ENCODE results near the gene FMO1. TPM values are rescaled to one million over a fixed set of nuclear protein-coding genes. Genes with fewer than 3 reads are reported as not detected.
A peak's percentile ranks its signal among the peaks of the same experiment; 100 is the strongest.

FMO1 gene, protein sequence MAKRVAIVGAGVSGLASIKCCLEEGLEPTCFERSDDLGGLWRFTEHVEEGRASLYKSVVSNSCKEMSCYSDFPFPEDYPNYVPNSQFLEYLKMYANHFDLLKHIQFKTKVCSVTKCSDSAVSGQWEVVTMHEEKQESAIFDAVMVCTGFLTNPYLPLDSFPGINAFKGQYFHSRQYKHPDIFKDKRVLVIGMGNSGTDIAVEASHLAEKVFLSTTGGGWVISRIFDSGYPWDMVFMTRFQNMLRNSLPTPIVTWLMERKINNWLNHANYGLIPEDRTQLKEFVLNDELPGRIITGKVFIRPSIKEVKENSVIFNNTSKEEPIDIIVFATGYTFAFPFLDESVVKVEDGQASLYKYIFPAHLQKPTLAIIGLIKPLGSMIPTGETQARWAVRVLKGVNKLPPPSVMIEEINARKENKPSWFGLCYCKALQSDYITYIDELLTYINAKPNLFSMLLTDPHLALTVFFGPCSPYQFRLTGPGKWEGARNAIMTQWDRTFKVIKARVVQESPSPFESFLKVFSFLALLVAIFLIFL
- not detected in 2 replicates for total RNA-seq (2014; rRNA removed; shearing (Covaris generic); ENCODE audit: low replicate concordance)

DNA sequence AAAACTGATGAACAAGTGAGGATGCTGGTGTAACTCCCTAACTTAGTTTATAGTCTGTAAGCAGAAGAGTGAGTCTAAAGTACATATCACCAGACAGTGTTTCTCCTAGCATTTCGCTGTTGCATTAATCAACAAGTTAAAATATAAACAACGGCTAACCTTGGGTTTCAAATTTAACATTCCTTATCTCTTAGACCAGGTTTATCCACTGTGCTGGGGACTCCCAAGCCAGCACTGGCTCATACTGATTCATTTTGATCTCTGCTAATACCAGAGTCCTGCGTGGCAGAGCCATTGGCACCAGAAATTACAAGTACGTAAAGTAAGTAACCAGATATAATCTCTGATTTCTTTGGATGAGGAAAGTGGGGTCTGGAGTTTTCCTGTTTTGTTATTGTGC is at the start of gene FMO1:
FMO1 (plus strand) TSS at position 193 of the 400 bp plus-strand sequence. CDS start 9,594 bp downstream, outside the sequence.
- Histone ChIP-seq H3K9me3 (ENCODE audit: low read length) (no peaks in the 10 kb centered on the region), H3K4me2 (ENCODE audit: low read depth, low read length, poor library complexity, severe bottlenecking) (no peak within 1 kb of the TSS), H3K4me1 (ENCODE audit: low read length) (no peaks in the 10 kb centered on the region), H3K36me3 (ENCODE audit: insufficient read depth, low read length) (no peaks in the 10 kb centered on the region), H3K79me2 (ENCODE audit: low read length) (no peaks in the 10 kb centered on the region), H3K4me3 (ENCODE audit: low read length) (no peak within 1 kb of the TSS), H3K9me2 (replicated peaks; ENCODE audit: insufficient read depth, low read length) (no peaks in the 10 kb centered on the region), H3K27me3 (ENCODE audit: low read length) (no peaks in the 10 kb centered on the region), H4K20me1 (ENCODE audit: insufficient read depth, low read depth, low read length) (no peaks in the 10 kb centered on the region), H2AFZ (ENCODE audit: low read length) (no peak within 1 kb of the TSS), H3K27ac (ENCODE audit: low read length) (no peak within 1 kb of the TSS), H3K9ac (ENCODE audit: low read length) (no peak within 1 kb of the TSS)
- no peak for DNase-seq

DNA sequence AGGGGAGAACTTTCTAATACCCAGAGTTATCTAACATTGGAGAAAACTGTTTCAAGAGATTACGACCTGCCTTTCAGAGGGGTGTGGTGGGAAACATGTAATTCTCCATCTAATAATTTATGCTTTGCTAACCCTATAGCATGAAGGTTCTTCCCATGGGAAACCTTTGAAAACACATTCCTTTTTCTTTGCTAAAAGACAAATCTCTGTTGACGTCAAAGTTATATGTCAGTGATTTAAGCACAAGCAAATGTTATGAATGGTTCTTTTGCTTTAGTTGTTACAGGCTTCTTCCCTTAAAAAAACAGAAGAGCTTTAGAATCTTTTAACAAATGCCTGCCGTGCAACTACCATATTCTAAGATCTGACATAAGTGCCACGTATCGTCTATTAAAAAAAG is 44.0 kb upstream of the FMO1 start:
- Histone ChIP-seq H3K79me2 (ENCODE audit: low read length) (no peaks in the 10 kb centered on the region), H3K27ac (ENCODE audit: low read length) (no peak overlapping the region), H4K20me1 (ENCODE audit: insufficient read depth, low read depth, low read length) (no peaks in the 10 kb centered on the region), H3K4me2 (ENCODE audit: low read depth, low read length, poor library complexity, severe bottlenecking) (no peak overlapping the region), H3K9me3 (ENCODE audit: low read length) (no peaks in the 10 kb centered on the region), H3K4me1 (ENCODE audit: low read length) (no peaks in the 10 kb centered on the region), H2AFZ (ENCODE audit: low read length) (no peak overlapping the region), H3K36me3 (ENCODE audit: insufficient read depth, low read length) (no peaks in the 10 kb centered on the region), H3K27me3 (ENCODE audit: low read length) (no peaks in the 10 kb centered on the region), H3K4me3 (ENCODE audit: low read length) (no peak overlapping the region), H3K9me2 (replicated peaks; ENCODE audit: insufficient read depth, low read length) (no peaks in the 10 kb centered on the region), H3K9ac (ENCODE audit: low read length) (no peak overlapping the region)
- DNase-seq = no peak

DNA sequence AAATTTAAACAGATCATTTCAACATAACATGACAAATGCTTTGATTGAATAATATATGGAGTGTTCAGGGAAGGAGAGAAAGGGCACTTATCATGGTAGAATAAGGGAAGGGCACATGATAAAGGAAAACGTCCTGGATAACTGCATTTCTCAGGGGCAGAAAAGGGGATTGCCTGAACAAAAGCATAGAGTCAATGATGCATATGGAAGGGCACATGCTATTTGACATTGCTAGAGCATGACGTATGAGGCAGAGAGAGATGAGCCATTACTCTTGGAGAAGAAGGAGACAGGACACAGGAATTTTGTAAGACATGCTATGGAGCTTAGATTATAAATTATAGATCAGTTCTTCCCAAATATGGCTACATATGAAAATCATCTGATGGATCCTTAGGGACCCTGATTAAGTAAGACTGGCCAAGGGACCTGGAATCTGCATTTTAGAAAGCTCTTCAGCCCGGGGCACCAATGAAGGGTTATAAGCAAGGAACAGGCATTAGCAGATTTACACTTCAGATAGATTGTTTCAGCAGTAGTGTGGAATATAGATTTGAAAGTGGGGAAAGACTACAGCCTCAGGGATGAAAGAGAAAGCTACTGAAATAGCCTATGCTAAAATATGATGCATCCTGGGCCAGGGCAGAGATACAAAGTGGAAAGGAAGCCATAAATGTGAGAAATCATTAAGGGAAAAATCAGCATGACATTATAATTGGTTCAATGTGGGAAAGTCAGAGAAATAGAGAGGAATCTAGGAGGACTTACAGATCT is 41.9 kb upstream of the FMO1 start:
- Histone ChIP-seq H3K4me1 (ENCODE audit: low read length) (no peaks in the 10 kb centered on the region), H3K9me3 (ENCODE audit: low read length) (no peaks in the 10 kb centered on the region), H3K4me3 (ENCODE audit: low read length) (no peak overlapping the region), H3K4me2 (ENCODE audit: low read depth, low read length, poor library complexity, severe bottlenecking) (no peak overlapping the region), H4K20me1 (ENCODE audit: insufficient read depth, low read depth, low read length) (no peaks in the 10 kb centered on the region), H3K36me3 (ENCODE audit: insufficient read depth, low read length) (no peaks in the 10 kb centered on the region), H3K9me2 (replicated peaks; ENCODE audit: insufficient read depth, low read length) (no peaks in the 10 kb centered on the region), H3K9ac (ENCODE audit: low read length) (no peak overlapping the region), H3K27me3 (ENCODE audit: low read length) (no peaks in the 10 kb centered on the region), H2AFZ (ENCODE audit: low read length) (no peak overlapping the region), H3K79me2 (ENCODE audit: low read length) (no peaks in the 10 kb centered on the region), H3K27ac (ENCODE audit: low read length) (no peak overlapping the region)
- DNase-seq = no peak

DNA sequence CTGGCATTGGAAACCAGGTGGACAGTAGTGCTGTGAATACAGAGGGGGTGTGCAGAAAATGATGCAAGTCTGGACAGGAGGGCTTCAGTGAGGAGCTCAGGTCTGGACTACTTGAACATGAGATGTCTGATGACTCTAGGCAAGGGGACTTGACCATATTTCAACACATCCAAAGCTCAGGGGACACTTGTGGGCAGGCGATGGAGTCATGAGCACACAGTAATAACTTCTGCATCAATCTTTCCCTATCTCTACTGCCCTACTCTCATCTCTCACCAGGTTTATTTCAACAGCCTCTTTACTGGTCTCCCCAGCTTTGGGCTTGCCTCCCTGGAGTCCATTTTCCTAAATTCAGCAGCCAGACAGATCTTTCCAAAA is 41.3 kb upstream of the FMO1 start:
- Histone ChIP-seq H3K9me3 (ENCODE audit: low read length) (no peaks in the 10 kb centered on the region), H3K4me3 (ENCODE audit: low read length) (no peak overlapping the region), H4K20me1 (ENCODE audit: insufficient read depth, low read depth, low read length) (no peaks in the 10 kb centered on the region), H3K4me1 (ENCODE audit: low read length) (no peaks in the 10 kb centered on the region), H2AFZ (ENCODE audit: low read length) (no peak overlapping the region), H3K27me3 (ENCODE audit: low read length) (no peaks in the 10 kb centered on the region), H3K36me3 (ENCODE audit: insufficient read depth, low read length) (no peaks in the 10 kb centered on the region), H3K9ac (ENCODE audit: low read length) (no peak overlapping the region), H3K4me2 (ENCODE audit: low read depth, low read length, poor library complexity, severe bottlenecking) (no peak overlapping the region), H3K79me2 (ENCODE audit: low read length) (no peaks in the 10 kb centered on the region), H3K9me2 (replicated peaks; ENCODE audit: insufficient read depth, low read length) (no peaks in the 10 kb centered on the region), H3K27ac (ENCODE audit: low read length) (no peak overlapping the region)
- DNase-seq = no peak

DNA sequence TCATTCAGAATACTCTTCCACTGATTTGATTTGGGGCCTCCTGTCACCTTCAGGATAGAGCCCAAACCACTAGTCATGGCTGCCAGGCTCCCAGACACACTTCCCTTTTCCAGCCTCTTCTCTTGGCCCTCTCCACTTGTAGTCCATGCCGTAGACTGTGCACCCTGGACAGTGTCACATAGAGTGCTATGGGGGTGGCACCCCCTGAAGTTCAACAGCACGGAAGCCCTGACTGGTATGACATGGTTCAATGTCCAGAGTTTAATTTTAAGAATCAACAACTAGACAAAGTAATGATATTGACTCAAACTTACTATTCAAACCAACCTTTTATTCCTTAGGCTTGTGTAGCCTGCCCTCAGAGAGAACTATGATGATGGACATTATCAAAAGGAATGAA is 40.9 kb upstream of the FMO1 start:
- H2AFZ ChIP-seq (ENCODE audit: low read length) = no peak overlapping the region
- H3K4me2 ChIP-seq (ENCODE audit: low read depth, low read length, poor library complexity, severe bottlenecking) = no peak overlapping the region
- no peak for DNase-seq
- no peak overlapping the region for H3K27ac ChIP-seq (ENCODE audit: low read length)
- no peak overlapping the region for H3K9ac ChIP-seq (ENCODE audit: low read length)
- no peaks in the 10 kb centered on the region for H4K20me1 ChIP-seq (ENCODE audit: insufficient read depth, low read depth, low read length)
- no peaks in the 10 kb centered on the region for H3K36me3 ChIP-seq (ENCODE audit: insufficient read depth, low read length)
- H3K79me2 ChIP-seq (ENCODE audit: low read length) = no peaks in the 10 kb centered on the region
- no peaks in the 10 kb centered on the region for H3K27me3 ChIP-seq (ENCODE audit: low read length)
- no peaks in the 10 kb centered on the region for H3K9me3 ChIP-seq (ENCODE audit: low read length)
- no peaks in the 10 kb centered on the region for H3K4me1 ChIP-seq (ENCODE audit: low read length)
- H3K9me2 ChIP-seq (replicated peaks; ENCODE audit: insufficient read depth, low read length) = no peaks in the 10 kb centered on the region
- no peak overlapping the region for H3K4me3 ChIP-seq (ENCODE audit: low read length)

DNA sequence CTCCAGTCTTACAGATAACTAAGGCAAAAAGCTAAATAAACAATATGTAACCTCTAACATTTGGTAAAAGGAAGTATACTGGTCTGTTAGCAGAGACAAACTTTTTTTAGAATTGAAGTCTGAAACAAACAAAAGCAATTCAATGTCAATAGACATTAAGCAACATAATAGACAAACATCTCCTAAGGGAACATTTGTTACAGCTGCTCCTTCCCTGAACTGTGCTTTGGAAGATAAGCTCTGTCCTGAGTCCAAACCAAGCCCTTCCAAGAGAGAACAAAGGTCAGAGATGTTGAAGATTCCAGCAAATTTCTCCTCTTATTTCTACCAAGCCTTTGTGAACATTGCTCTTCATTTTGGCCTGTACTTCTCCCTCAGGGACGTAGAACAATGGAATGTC is 37.9 kb upstream of the FMO1 start:
- Histone ChIP-seq H3K4me1 (ENCODE audit: low read length) (peaks cover 7% of the 10 kb centered on the region), H3K27me3 (ENCODE audit: low read length) (no peaks in the 10 kb centered on the region), H3K9ac (ENCODE audit: low read length) (no peak overlapping the region), H3K36me3 (ENCODE audit: insufficient read depth, low read length) (no peaks in the 10 kb centered on the region), H3K4me3 (ENCODE audit: low read length) (no peak overlapping the region), H3K27ac (ENCODE audit: low read length) (no peak overlapping the region), H4K20me1 (ENCODE audit: insufficient read depth, low read depth, low read length) (no peaks in the 10 kb centered on the region), H3K79me2 (ENCODE audit: low read length) (no peaks in the 10 kb centered on the region), H2AFZ (ENCODE audit: low read length) (no peak overlapping the region), H3K4me2 (ENCODE audit: low read depth, low read length, poor library complexity, severe bottlenecking) (no peak overlapping the region), H3K9me2 (replicated peaks; ENCODE audit: insufficient read depth, low read length) (no peaks in the 10 kb centered on the region), H3K9me3 (ENCODE audit: low read length) (no peaks in the 10 kb centered on the region)
- no peak for DNase-seq

DNA sequence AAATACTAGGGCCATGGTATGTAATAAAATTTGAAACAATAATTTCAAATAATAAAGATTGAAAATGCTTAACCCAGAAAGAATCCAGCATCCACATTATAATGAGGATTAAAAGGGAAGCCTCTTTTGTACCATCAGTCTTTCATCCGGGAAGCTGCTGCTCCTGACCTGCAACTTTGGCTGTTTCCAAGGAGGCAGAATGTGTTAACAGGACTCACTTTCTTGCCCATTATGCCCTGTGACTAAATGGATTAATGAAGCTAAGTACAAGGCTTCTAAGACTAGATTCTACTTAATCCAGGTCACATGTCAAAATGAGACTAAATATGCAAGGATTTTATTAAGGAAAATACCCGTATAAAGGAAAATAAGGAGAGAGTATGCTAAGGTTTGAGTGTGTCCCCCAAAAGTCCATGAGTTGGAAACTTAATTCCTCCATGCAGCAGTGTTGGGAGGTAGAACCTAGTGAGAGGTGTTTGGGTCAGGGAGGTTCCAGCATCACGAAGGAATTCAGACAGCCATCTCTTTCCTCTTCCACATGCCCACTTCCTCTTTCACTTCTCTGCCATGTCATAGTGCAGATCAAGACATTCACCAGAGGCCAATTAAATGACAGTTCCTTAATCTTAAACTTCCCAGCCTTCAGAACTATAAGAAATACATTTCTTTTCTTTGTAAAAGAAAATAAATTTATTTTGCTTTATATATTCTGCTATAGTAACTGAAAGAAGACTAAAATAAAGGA is 35.5 kb upstream of the FMO1 start:
- Histone ChIP-seq H3K9ac (ENCODE audit: low read length) (no peak overlapping the region), H3K9me3 (ENCODE audit: low read length) (no peaks in the 10 kb centered on the region), H2AFZ (ENCODE audit: low read length) (peak overlapping the region; percentile 46; the same call in 1 of the 2 replicates), H3K4me1 (ENCODE audit: low read length) (peaks cover 7% of the 10 kb centered on the region), H3K4me3 (ENCODE audit: low read length) (0 out of 2 replicates have a peak overlapping the region, but pooled peaks have one; percentile 14), H3K27me3 (ENCODE audit: low read length) (no peaks in the 10 kb centered on the region), H3K9me2 (replicated peaks; ENCODE audit: insufficient read depth, low read length) (no peaks in the 10 kb centered on the region), H4K20me1 (ENCODE audit: insufficient read depth, low read depth, low read length) (no peaks in the 10 kb centered on the region), H3K79me2 (ENCODE audit: low read length) (no peaks in the 10 kb centered on the region), H3K4me2 (ENCODE audit: low read depth, low read length, poor library complexity, severe bottlenecking) (peak overlapping the region; percentile 31), H3K27ac (ENCODE audit: low read length) (no peak overlapping the region), H3K36me3 (ENCODE audit: insufficient read depth, low read length) (no peaks in the 10 kb centered on the region)
- DNase-seq = peak; percentile 49

Measured in Karpas-422 (cell line).